SK-N-SH treated with all-trans-retinoic acid at 6 μM for 48 hours (cell line): ENCODE measurements around the gene ZHX3.

Source experiments
- ATAC-seq: fragments of 200-7000 bp; cut with Tn5 transposase; 3 replicates; pipeline ENCODE4 v1.9.1; 2020; ENCODE audit warnings: mild to moderate bottlenecking, moderate library complexity
- CSDC2 ChIP-seq: fragments of 250-450 bp; sonication (Bioruptor Pico); IDR thresholded peaks from 2 replicates; pipeline ENCODE4 v1.5.0; 2020; ENCODE audit warnings: mild to moderate bottlenecking, moderate library complexity
- ESRRG ChIP-seq: fragments of 250-450 bp; sonication (Bioruptor Pico); IDR thresholded peaks from 2 replicates; pipeline ENCODE4 v1.6.1; 2021; ENCODE audit warnings: mild to moderate bottlenecking
- GLIS3 ChIP-seq: fragments of 250-450 bp; sonication (Bioruptor Pico); IDR thresholded peaks from 2 replicates; pipeline ENCODE4 v1.5.0; 2020; ENCODE audit warnings: mild to moderate bottlenecking, moderate library complexity
- ISL1 ChIP-seq: fragments of 250-450 bp; sonication (Bioruptor Pico); IDR thresholded peaks from 2 replicates; pipeline ENCODE4 v2.1.2; 2022; ENCODE audit warnings: mild to moderate bottlenecking, moderate library complexity
- OSR1 ChIP-seq: fragments of 250-450 bp; sonication (Bioruptor Pico); IDR thresholded peaks from 2 replicates; pipeline ENCODE4 v1.8.0; 2022; ENCODE audit warnings: moderate library complexity, mild to moderate bottlenecking, inconsistent platforms
- PPARA ChIP-seq: fragments of 250-450 bp; sonication (Bioruptor Pico); IDR thresholded peaks from 2 replicates; pipeline ENCODE4 v1.5.0; 2020; ENCODE audit warnings: mild to moderate bottlenecking, borderline replicate concordance
- RARB ChIP-seq: fragments of 250-450 bp; sonication (Bioruptor Pico); IDR thresholded peaks from 2 replicates; pipeline ENCODE4 v1.8.0; 2021; ENCODE audit warnings: mild to moderate bottlenecking, moderate library complexity
- TCF4 ChIP-seq: fragments of 250-450 bp; sonication (Bioruptor Pico); IDR thresholded peaks from 2 replicates; pipeline ENCODE4 v1.8.0; 2021; ENCODE audit warnings: mild to moderate bottlenecking, moderate library complexity, borderline replicate concordance
- TOX ChIP-seq: fragments of 250-450 bp; sonication (Bioruptor Pico); IDR thresholded peaks from 2 replicates; pipeline ENCODE4 v1.8.0; 2021; ENCODE audit warnings: mild to moderate bottlenecking, moderate library complexity, borderline replicate concordance
- ZC3H10 ChIP-seq: fragments of 250-450 bp; sonication (Bioruptor Pico); IDR thresholded peaks from 2 replicates; pipeline ENCODE4 v1.5.1; 2021; ENCODE audit warnings: mild to moderate bottlenecking, moderate library complexity
- ZFP3 ChIP-seq: fragments of 250-450 bp; sonication (Bioruptor Pico); IDR thresholded peaks from 2 replicates; pipeline ENCODE4 v1.5.0; 2020; ENCODE audit warnings: mild to moderate bottlenecking, moderate library complexity
- ZFP30 ChIP-seq: fragments of 450-650 bp; formaldehyde crosslinking; IDR thresholded peaks from 2 replicates; pipeline ENCODE4 v1.5.0; 2022; ENCODE audit warnings: mild to moderate bottlenecking, moderate library complexity
- ZNF8 ChIP-seq: fragments of 450-650 bp; formaldehyde crosslinking; IDR thresholded peaks from 2 replicates; pipeline ENCODE4 v1.5.0; 2020; ENCODE audit warnings: mild to moderate bottlenecking, moderate library complexity
- TF ChIP-seq, protein P1 (sequence below): fragments of 250-450 bp; sonication (Bioruptor Pico); IDR thresholded peaks from 2 replicates; pipeline ENCODE4 v1.5.1; 2021; ENCODE audit warnings: mild to moderate bottlenecking, moderate library complexity
- TF ChIP-seq, protein P2 (sequence below): fragments of 250-450 bp; sonication (Bioruptor Pico); IDR thresholded peaks from 2 replicates; pipeline ENCODE4 v1.8.0; 2020; ENCODE audit warnings: mild to moderate bottlenecking, moderate library complexity, borderline replicate concordance
- TF ChIP-seq, protein P3 (sequence below): fragments of 250-450 bp; sonication (Bioruptor Pico); IDR thresholded peaks from 2 replicates; pipeline ENCODE4 v1.5.1; 2020; ENCODE audit warnings: low read depth, mild to moderate bottlenecking, moderate library complexity
- TF ChIP-seq, protein P4 (sequence below): fragments of 250-450 bp; sonication (Bioruptor Pico); IDR thresholded peaks from 2 replicates; pipeline ENCODE4 v1.8.0; 2021; ENCODE audit warnings: low read depth, mild to moderate bottlenecking, moderate library complexity, borderline replicate concordance

ZHX3 gene

DNA sequence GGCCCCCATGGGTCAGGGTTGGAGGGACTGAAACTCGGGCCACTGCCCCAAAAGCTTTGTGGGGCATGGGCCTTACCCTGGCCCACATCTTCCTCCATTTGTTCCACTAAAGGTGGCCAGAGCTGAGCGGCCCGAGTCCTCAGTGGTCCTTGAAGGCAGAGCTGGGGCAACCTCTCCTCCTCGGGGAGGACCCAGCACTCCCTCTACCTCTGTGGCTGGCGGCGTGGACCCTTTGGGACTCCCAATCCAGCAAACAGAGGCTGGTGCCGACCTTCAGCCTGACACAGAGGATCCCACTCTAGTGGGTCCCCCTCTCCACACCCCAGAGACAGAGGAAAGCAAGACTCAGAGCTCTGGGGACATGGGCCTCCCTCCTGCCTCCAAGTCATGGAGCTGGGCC lies 32.4 kb upstream of the ZHX3 start (continued):
- TF ChIP-seq, protein P1, sequence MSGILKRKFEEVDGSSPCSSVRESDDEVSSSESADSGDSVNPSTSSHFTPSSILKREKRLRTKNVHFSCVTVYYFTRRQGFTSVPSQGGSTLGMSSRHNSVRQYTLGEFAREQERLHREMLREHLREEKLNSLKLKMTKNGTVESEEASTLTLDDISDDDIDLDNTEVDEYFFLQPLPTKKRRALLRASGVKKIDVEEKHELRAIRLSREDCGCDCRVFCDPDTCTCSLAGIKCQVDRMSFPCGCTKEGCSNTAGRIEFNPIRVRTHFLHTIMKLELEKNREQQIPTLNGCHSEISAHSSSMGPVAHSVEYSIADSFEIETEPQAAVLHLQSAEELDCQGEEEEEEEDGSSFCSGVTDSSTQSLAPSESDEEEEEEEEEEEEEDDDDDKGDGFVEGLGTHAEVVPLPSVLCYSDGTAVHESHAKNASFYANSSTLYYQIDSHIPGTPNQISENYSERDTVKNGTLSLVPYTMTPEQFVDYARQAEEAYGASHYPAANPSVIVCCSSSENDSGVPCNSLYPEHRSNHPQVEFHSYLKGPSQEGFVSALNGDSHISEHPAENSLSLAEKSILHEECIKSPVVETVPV: no peak
- no peak for TF ChIP-seq ZFP30 (CRISPR knock-in tag)
- TF ChIP-seq TCF4 (CRISPR knock-in tag): no peak
- TF ChIP-seq PPARA: no peak
- no peak for TF ChIP-seq ZNF8
- no peak for TF ChIP-seq ZFP3
- TF ChIP-seq ESRRG (CRISPR knock-in tag): no peak
- TF ChIP-seq, protein P2, sequence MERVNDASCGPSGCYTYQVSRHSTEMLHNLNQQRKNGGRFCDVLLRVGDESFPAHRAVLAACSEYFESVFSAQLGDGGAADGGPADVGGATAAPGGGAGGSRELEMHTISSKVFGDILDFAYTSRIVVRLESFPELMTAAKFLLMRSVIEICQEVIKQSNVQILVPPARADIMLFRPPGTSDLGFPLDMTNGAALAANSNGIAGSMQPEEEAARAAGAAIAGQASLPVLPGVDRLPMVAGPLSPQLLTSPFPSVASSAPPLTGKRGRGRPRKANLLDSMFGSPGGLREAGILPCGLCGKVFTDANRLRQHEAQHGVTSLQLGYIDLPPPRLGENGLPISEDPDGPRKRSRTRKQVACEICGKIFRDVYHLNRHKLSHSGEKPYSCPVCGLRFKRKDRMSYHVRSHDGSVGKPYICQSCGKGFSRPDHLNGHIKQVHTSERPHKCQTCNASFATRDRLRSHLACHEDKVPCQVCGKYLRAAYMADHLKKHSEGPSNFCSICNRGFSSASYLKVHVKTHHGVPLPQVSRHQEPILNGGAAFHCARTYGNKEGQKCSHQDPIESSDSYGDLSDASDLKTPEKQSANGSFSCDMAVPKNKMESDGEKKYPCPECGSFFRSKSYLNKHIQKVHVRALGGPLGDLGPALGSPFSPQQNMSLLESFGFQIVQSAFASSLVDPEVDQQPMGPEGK: no peak

DNA sequence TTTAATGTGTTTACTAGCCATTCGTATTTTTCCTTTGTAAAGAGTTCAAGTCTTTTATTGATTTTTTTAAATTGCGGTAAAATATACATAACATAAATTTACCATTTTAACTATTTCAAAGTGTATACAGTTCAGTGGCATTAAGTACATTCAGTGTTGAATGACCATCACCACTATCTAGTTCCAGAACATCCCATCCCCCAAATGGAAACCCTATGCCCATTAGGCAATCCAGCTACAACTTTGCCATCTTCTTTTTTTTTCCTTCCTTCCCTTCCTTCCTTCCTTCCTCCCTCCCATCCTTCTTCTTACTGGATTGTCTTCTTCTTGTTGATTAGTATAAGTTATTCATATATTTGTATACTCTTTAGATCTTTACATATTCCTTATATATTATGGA lies 31.7 kb upstream of the ZHX3 start:
- ATAC-seq: no peak

DNA sequence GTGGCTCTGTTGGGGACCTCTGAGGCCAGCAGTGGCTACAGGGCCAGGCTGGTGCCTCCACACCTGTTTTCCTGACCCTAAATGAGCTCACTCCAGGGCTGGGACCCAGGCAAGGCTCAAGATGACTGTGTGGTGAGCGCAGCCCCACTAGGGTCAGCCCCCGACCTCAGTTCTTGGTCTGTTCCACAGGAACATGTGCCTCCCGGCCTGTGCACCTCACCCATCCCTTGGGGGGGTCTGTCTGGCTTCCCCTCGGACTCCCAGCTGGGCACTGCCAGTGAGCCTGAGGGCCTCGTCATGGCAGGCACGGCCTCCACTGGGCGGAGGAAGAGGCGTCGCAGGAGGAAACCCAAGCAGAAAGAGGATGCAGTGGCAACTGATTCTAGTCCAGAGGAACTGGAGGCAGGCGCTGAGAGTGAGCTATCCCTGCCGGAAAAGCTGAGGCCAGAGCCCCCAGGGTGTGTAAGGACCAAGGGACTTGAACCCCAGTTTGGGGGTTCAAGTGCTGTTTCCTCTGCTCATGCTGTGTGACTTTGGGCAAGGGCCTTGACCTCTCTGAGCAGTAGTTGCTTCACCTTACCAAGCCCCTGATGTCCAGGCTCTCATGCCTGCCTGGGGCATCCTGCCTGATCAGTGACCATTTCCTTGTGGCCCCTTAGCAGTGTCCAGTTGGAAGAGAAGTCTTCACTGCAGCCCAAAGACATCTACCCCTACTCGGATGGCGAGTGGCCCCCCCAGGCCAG lies 31.1 kb upstream of the ZHX3 start:
- TF ChIP-seq TOX (CRISPR knock-in tag) (no peak), CSDC2 (no peak), ZFP30 (CRISPR knock-in tag) (no peak), ESRRG (CRISPR knock-in tag) (no peak), ZNF8 (no peak), ISL1 (CRISPR knock-in tag) (no peak), ZC3H10 (CRISPR knock-in tag) (no peak), TCF4 (CRISPR knock-in tag) (no peak), ZFP3 (no peak), GLIS3 (CRISPR knock-in tag) (no peak)
- TF ChIP-seq, protein P1: no peak
- TF ChIP-seq, protein P3, sequence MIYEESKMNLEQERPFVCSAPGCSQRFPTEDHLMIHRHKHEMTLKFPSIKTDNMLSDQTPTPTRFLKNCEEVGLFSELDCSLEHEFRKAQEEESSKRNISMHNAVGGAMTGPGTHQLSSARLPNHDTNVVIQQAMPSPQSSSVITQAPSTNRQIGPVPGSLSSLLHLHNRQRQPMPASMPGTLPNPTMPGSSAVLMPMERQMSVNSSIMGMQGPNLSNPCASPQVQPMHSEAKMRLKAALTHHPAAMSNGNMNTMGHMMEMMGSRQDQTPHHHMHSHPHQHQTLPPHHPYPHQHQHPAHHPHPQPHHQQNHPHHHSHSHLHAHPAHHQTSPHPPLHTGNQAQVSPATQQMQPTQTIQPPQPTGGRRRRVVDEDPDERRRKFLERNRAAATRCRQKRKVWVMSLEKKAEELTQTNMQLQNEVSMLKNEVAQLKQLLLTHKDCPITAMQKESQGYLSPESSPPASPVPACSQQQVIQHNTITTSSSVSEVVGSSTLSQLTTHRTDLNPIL: no peak
- TF ChIP-seq, protein P4, sequence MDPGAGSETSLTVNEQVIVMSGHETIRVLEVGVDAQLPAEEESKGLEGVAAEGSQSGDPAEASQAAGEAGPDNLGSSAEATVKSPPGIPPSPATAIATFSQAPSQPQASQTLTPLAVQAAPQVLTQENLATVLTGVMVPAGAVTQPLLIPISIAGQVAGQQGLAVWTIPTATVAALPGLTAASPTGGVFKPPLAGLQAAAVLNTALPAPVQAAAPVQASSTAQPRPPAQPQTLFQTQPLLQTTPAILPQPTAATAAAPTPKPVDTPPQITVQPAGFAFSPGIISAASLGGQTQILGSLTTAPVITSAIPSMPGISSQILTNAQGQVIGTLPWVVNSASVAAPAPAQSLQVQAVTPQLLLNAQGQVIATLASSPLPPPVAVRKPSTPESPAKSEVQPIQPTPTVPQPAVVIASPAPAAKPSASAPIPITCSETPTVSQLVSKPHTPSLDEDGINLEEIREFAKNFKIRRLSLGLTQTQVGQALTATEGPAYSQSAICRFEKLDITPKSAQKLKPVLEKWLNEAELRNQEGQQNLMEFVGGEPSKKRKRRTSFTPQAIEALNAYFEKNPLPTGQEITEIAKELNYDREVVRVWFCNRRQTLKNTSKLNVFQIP (CRISPR knock-in tag): no peak
- TF ChIP-seq, all 23 proteins: peak for 0
- no peak for ATAC-seq

More for the DNA sequence above, 31.7 kb upstream of the ZHX3 start:
- no peak for TF ChIP-seq RARB (CRISPR knock-in tag)
- TF ChIP-seq OSR1 (CRISPR knock-in tag): no peak
- TF ChIP-seq, protein P3: no peak
- no peak for TF ChIP-seq CSDC2
- TF ChIP-seq ISL1 (CRISPR knock-in tag): no peak
